ENCODE results near the gene NFIA.
"Not testable (repeated sequence)": the region's sequence is repeated elsewhere in the genome, so short reads cannot be mapped to it uniquely, and the experiment has no call there.

NFIA gene

DNA sequence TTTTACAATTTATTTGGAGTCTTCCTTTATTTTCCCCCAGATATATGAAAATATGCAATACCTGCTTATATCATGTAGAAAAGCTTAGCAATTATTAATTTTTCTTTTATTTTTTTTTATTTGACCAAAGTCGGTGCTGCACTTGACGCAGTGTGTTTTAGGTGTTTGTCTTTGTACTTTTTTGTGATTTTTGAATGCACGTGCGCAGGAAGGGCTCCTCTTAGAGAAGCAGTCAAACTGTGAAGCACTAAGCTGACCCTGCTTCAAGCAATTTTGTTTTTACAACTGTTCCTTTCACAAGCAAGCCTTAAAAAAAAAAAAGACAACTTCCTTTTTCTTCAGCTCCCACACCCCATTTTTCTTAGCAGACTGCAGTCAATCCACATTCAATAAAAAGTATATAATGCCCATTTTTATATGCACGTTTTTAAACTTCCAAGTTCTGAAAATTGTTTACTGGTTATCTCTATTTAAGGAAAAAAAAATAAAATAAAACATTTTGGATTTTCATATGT is 375.2 kb downstream of the NFIA start:
- no peak for DNase-seq (ENCODE audit: low read depth)

DNA sequence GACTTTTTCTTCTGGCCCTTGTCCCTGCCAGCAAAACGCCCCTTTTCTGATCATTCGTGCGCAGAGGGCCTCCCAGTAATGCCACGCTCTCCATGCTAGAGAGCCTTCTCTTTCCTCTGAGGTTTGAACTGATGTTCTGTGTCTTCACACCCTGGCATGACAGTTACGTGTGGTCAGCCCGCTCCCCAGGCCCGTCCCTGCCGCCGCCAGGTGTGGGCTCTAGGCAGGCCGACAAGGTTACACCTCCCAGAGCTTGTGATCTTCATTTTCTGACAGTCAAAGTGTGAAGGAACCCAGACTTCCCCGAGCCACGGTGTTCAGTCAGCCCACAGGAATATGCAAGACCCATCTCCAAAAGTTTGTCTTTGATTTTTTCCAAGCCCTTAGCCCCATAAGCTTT is 377.0 kb downstream of the NFIA start:
- no peak for DNase-seq (ENCODE audit: low read depth)

DNA sequence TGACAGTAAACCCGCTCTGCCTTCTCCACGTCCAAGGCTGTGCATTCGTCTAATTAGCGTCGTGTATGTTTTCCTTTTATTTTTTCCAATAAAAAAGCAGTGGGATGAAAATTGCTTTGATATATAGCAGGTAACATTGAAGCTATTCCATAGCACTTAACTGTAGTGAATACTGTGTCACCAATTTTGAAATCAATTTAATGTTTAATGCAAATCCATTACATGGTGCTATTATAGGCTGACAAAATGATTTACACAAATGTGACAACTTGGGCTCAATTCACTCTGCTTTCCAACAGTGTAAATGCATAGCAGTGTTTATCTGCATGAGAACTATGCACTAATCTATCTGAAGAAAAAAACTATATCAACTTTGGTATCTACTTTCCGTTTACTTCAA is 377.8 kb downstream of the NFIA start:
- DNase-seq (ENCODE audit: low read depth): no peak

DNA sequence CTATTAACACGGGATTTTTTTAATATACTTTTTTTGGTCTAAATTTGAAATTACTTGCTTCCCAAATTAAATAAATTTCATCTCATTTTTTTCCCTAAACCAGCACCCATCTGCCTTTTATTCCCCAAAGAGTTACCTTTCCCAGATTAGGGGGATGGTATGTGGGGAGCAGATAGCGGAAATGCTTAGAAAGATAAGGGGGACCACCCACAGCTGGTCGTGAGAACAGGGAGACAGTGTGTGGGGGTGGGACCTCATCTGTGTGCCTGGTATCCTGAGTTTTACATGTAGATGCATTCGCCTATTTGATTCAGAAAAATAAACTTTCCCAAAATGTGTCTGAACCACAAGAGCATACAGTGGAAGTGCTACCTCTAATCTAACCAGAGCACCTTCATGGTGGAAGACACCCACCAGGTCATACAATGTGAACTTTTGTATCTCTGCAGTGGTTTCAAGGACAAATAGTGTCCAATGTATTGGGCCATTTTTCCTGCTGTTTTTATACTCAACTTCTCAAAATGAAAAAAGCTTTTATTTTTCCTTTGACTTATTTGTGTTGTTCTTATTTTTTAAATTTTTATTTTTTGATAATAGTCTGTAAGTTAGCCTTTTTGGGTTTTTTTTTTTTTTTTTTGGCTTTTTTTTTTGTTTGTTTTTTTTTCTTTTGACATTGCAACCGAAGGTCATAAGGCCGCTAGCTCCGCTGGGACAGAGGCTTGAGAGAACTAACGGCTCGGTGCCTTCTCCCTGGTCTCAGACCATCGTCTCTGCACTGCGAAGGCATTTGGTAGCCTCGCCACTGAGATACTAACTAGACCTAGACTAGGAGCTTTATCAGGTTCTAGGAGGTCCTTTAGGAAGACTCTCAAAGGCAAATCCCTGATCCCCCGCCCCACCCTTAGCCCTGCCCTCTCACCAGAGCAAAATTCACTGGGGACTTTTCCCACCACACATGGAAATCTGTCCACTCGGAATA is 379.3 kb downstream of the NFIA start:
- DNase-seq (ENCODE audit: low read depth): no peak

DNA sequence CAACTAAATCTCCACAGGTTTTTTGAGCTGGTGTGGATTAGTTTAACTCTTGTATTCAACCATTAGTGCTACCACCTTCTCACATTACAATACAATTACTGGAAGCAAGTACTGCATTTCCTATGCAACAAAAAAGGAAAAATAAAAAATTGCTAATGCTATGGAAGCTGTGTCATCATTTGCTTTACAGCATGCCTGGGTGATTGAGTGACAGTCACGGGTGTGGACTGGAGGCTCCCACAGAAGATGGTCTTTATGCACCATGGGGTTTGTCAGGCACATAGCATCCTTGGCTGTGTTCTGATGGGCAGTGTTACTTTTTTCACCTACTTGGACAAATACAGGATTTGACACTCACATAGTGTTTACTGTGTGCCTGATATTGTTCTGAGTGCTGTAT is 380.3 kb downstream of the NFIA start:
- DNase-seq (ENCODE audit: low read depth): no peak

DNA sequence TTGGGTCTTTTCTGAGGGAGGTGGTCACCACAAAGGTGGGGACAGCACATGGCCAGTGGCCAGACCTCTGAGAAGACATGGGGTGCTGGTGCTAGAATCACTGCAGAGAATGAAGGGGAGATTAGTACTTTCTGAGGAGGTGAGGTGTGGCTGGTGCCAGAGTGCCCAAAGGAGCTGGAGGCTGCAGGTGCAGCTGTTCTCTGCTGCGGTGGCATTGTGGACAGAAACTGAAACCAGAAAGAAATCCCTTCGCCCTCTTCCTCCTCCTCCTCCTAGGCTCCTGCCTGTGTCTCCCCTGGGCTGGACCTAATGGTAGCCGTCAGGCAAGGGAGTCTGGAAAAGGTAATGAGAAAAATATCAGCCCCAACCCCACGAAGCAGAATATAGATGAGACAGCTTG is 380.9 kb downstream of the NFIA start:
- no peak for DNase-seq (ENCODE audit: low read depth)

DNA sequence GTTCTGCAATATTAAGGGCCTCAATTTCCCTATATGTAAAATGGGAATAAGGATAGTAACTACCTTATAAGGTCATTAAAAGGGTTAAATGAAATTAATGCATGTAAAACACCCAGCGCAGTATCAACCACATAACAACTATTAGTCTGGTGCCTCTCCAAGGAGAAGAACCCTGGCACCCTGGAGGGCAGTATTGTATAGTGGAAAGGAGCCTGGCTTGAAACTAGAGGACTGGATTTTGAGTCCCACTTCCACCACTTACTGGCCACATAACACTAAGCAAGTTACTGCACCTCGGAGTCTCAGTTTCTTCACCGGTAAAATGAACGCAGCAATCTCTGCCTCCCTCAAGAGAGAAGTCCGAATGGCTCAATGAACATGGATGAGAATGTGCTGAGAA is 385.5 kb downstream of the NFIA start:
- DNase-seq (ENCODE audit: low read depth): not testable (repeated sequence)

DNA sequence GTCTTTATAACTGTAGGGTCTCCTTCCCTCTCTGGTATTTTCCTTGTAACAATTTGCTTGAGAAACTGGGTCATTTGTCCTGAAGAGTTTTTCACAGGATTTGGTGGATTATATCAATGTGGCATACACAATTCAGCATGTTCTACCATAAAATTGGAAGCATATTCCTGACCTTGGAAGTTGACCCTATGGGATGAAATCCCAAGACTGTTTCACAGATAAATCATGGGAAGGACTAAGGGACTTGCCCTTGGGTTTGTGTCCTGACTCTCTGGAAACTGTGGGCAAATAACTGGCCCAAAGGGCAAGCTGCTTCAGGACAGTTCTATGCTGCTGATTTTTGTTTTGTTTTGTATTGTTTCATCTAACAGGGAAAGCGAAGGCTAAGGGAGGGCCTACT is 387.0 kb downstream of the NFIA start:
- DNase-seq (ENCODE audit: low read depth): no peak

DNA sequence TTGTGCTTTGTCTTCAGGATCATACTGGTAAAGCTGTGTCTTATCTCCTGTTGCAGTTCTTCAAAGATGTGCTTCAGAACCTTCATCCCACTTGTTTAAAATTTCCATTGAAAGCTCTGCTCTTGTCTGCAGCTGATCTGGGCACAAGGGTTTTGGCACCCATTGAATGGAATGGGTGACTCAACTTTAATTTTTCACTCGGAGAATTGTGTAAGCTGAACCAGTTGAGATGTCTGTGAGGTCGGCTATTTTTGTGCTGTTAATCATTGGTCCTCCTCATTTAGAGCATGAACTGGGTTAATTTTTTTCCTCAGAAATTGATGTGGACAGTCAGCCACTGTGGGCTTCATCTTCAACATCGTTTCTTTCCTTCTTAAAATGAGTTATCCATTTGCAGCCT is 390.5 kb downstream of the NFIA start:
- no peak for DNase-seq (ENCODE audit: low read depth)

DNA sequence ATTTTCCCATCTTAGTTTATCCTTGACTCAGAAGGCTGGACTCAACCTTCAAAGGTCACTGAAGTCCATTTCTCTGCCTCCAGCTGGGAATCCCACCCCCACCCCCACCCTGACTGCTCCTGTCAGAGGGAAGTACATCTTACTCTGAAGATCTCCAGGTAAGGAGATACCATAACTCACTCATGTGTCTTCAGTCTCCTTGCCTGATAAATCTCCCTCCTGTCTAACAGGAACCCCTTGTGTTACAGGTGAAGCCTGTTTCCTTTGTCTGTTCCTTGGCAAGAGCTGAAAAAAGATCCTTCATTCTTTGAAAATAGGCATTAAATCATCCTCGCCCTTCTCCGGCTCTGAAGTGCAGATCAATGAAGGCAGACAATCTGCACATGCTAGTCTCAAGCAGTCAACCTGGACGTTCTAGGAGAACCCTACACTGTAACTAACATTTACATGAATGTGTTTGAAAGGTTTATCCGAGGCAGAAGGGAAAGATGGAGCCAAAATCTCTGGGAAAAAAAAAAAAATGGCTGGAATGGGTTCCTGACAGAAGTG is 392.0 kb downstream of the NFIA start:
- DNase-seq (ENCODE audit: low read depth): no peak

DNA sequence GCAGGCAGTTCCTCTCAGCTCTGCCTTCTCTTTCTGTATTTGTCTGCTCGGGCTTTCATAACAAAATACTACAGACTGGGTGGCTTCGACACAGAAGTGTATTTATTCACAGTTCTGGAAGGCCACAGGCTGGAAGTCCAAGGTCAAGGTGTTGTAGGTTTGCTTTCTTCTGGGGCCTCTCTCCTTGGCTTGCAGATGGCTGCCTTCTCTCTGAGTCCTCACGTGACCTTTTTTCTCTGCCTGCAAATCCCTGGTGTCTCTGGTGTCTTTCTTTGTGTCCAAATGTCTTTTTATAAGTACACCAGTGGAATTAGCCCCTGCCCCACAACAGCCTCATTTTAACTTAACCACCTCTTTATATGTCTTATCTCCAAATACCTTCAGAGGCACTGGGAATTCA is 392.6 kb downstream of the NFIA start:
- no peak for DNase-seq (ENCODE audit: low read depth)

DNA sequence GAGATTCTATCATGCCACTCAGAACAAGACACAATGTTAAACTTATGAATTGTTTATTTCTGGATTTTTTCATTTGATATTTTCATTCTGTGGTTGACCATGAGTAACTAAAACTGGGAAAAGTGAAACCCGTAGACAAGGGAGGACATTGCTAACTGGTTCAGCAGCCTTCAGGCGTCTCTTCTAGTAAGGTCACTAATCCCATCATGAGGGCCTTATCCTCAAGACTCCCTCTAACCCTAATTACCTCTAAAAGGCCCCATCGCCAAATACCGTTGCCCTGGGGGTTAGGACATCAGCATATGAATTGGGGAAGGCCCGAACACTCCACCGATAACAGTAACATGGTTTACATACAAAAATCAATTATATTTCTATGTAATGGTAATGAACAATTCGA is 394.9 kb downstream of the NFIA start:
- no peak for DNase-seq (ENCODE audit: low read depth)

DNA sequence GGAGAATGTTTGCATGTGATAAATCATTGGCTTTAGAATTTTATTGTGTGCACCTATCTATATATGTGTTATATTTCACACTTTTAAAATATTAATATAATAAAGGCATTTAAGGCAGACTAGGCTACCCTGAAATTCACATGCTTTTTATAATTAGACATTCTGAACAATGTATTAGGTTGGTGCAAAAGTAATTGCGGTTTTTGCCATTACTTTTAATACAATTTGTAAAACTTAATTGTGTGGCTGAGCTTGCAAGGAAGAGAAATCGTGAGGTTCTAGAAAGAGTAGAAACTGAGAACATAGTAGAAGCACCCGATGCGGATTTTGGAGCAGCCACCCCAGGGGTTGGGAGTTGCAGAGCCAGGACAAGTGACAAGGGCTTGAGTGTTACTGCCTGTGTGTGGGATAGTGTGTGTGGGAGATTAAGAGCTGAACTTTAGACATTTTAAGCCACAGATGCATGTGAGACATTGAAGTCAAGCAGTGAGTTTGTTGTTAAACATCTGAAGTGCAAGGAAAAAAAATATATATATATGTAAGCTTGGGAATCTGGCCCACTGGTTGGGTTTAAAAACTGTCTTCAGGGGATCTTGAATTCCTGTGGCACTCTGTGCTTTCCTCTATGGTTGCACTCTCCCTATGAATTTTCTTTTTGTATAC is 398.0 kb downstream of the NFIA start:
- no peak for DNase-seq (ENCODE audit: low read depth)

DNA sequence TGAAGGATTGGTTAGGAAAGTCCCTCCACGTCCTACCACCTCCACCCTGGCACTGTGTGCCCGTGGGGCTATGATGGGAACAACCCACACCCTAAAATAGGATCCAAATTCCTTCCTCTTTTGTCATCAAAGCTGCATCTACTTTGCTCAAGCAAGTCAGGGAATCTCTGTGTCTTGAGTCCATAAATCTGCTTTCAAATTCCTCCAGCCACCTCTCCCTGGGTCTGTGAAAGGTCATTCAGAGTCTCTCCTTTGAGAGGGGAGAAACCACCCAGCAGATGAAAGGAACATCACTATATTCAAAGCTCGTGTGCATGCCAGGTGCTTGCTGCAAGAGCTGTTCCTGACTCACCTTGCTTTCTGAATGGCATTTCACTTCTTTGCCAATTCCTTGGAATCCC is 399.0 kb downstream of the NFIA start:
- no peak for DNase-seq (ENCODE audit: low read depth)

DNA sequence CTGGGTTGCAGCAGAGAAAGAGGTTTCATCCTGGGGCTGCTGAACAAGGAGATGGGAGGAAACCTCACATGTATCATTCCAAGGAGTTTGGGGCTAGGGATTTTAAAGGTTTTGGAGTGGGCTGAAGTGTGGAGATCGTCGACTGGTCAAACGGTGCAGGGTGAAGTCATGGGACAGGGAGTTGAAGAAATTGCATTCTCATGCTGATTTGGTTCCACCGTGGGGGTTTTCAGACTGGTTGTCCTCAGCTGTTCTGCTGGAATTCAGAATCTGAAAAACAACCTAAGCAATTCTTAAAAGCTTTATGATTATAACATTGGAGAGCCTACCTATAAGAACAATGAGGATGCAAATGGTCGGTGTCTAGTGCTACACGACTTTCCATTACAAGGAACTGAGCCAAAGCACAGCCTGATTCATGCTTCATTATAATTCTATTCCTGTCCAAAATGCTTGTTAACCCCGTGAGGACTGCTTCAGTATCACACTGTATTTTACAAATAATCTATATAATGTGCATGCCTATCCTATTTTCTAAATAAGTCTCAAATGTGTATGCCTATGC is 399.9 kb downstream of the NFIA start:
- no peak for DNase-seq (ENCODE audit: low read depth)

DNA sequence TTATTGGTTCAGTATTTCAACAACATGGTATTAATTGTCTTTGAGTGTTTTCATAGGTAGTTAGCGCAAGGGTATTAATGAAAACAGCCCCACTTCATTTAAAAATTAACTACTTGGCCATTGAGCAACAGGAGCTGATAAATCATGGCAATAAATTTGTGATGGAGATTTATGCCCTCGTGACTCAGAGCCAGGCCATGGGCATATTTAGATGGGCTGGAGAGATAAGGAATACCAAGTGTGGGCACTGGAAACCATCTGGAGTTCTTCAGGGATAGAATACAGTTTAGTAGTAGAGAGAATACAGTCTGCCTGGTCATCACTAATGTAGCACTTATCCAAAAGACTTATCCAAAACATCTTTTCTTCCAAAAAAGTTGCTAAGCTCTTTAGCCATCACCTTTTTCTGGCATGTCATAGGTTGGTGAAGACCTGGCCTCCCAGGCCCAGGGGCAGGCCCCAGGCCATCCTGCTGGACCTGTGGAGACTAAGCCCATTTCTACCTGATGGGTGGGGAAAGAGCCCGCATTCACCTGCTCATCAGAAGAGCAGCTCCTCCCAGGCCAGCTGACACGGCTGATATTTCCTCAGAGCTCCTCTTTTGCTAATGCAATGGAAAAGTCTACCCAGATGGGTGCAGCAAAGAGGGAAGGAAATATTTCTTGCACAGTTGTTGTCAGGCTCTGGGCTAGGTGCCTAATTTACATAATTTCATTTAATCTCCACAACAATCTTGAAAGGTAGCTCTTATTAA is 404.6 kb downstream of the NFIA start:
- DNase-seq (ENCODE audit: low read depth): no peak

DNA sequence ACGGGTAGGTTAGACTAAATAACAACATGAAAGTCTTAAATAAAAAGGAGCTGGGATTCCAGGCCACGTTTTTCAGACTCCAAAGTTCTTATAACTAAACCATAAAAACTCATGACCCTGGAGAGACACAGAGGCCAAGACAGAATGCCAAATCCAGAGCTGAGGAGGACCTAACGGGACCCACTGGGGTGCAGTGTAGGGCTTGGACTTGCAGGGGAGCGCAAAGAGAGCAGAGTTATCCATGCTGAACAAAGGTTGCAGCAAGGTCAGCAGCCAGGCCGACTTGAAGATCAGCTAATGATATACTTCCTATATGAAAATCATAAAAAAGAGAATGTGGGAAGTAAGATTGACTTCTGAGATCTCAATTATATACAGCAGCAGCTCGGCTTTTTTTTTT is 405.4 kb downstream of the NFIA start:
- DNase-seq (ENCODE audit: low read depth): no peak

DNA sequence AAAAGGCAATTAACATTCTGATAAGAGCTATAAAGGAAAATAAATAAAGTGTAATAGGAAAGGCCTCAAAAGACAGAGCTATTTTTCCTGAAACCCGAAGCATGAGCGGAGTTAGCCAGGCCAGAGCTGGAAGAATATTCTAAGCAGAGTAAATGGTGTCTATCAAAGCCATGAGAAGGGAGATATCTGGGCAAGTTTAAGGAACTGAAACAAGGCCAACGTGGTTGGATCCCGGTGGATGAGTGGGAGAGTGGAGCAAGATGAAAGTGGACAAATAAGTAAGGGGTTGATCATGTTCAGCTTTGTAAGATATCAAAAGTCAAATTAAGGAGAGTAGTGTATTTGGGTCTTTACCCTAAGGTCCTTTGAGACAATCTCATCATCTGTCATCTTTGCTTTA is 408.6 kb downstream of the NFIA start:
- no peak for DNase-seq (ENCODE audit: low read depth)

DNA sequence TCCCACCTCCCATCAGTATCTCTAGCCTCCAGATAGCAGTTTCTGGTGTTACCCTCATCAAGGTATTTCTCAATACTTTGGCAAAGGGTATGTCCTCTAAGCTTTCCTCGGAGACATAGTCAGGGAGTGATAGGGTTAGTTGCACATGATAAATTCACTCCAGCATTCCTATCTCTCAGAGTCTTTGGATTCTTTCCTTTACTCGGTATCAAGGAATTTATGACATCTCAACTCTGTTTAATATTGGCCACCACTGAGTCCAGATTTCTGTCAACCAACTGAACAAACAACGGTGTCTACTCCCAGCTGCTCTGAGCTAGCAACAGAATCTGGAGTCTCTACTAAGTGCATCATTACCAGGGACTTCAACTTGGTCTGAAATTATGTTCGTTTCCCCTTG is 409.1 kb downstream of the NFIA start:
- DNase-seq (ENCODE audit: low read depth): no peak

DNA sequence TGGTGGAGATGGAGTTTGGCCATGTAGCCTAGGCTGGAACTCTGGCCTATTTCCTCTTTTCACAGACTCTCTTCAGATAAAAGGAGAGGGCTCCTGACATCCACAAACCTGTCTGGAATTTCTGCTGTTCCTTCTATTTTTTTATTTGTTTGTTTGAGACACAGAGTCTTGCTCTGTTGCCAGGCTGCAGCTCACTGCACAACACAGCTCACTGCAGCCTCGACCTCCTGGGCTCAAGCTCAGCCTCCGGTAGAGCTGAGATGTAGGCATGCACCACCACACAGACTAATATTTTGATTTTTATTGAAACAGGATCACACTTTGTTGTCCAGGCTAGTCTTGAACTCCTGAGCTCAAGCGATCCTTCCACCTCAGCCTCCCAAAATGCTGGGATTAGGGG is 411.6 kb downstream of the NFIA start:
- no peak for DNase-seq (ENCODE audit: low read depth)

DNA sequence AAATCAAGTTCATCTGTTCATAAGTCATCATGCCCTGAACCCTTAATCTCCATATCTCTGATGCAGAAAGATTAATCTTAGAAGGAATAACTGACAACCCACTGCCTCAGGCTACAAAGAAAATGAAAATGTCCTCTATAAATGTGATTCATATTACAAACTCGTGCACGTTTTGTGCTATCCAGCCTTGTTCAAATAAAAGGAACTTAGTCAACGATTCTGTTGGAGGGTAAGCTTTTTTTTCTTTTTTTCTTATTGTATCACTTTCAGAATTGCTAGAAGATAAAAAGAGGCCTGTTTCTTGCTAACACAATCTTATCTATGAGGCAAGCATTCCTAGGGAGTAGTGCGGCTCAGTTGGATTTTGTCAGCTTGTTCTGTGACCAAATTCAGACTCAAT is 414.1 kb downstream of the NFIA start:
- DNase-seq (ENCODE audit: low read depth): no peak

DNA sequence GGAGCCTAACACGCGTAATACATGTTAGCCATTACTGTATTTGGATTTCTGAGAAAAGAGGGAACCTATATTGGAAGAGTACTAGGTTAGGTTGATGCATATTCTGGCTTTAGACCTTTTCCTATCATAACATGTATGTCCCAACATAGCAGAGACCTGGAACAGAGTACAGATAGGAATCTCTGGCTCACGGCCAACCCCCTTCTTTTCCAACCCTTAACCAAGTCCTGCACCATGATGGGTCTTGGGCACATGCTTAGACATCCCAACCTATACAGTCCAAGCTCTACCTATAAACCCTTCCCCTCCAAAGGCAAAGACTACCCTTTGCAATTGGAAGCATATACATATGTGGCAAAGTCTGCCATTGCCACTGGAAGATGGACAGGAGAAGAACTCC is 414.7 kb downstream of the NFIA start:
- DNase-seq (ENCODE audit: low read depth): no peak

Measured in CMK (cell line).